GM18526 (cell line): ENCODE measurements around the gene NOS2.

ENCODE experiments used
- POLR2A ChIP-seq: IDR thresholded peaks from 3 replicates; pipeline ENCODE4 v1.6.1; 2011; ENCODE audit not compliant: insufficient read length; ENCODE audit errors: extremely low read depth

NOS2 gene

GRCh38 chr17:27765353-27765752 lies 35.0 kb downstream of the NOS2 start:
- no peak for TF ChIP-seq POLR2A

- no peak for TF ChIP-seq POLR2A
Measured at GRCh38 chr17:27764589-27764988, 35.7 kb downstream of the NOS2 start.

GRCh38 chr17:27762527-27763305 lies 37.6 kb downstream of the NOS2 start:
- TF ChIP-seq POLR2A, result no peak

GRCh38 chr17:27760069-27760885 lies 40.1 kb downstream of the NOS2 start:
- TF ChIP-seq POLR2A, result no peak

GRCh38 chr17:27759528-27759927 lies 40.8 kb downstream of the NOS2 start:
- TF ChIP-seq POLR2A, result no peak

GRCh38 chr17:27756467-27757371 lies 43.6 kb downstream of the NOS2 start:
- TF ChIP-seq POLR2A, result no peak

DNA sequence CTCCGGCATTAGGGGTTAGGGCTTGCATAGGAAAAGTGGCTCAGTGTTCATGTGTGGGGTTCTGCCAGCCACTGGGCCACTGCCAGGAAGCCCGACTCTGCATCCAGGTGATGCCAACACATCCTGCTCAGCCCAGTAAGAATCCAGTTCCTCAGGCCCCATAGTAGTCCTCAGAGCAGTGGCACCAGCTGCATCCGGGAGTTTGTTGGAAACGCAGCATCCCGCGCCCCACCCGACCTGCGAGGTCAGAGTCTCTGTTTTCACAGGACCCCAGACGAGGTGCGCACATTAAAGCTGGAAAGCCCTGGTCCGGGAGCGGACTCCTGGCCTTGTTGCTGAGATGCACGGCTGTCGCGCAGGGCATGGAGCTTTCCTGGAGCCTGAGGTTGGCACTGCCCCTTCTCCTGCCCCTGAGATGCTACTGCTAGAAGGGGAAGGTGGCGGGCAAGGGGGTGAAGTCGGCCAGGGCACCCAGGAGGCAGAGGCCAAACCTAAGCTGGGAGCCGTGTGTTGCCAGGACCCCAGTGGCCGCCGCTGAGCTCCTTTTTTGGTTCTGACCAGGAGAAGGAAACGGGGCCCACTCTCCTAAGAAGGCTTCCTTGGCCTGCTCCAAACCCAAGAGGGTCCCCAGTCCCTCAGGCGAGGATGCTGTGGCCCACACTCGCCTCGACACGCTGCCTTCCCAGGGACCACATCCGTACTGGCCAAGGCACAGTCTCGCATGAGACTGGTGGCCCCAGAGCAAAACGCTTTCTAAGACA lies 44.4 kb downstream of the NOS2 start:
- no peak for TF ChIP-seq POLR2A

GRCh38 chr17:27754549-27754948 lies 45.8 kb downstream of the NOS2 start:
- no peak for TF ChIP-seq POLR2A

DNA sequence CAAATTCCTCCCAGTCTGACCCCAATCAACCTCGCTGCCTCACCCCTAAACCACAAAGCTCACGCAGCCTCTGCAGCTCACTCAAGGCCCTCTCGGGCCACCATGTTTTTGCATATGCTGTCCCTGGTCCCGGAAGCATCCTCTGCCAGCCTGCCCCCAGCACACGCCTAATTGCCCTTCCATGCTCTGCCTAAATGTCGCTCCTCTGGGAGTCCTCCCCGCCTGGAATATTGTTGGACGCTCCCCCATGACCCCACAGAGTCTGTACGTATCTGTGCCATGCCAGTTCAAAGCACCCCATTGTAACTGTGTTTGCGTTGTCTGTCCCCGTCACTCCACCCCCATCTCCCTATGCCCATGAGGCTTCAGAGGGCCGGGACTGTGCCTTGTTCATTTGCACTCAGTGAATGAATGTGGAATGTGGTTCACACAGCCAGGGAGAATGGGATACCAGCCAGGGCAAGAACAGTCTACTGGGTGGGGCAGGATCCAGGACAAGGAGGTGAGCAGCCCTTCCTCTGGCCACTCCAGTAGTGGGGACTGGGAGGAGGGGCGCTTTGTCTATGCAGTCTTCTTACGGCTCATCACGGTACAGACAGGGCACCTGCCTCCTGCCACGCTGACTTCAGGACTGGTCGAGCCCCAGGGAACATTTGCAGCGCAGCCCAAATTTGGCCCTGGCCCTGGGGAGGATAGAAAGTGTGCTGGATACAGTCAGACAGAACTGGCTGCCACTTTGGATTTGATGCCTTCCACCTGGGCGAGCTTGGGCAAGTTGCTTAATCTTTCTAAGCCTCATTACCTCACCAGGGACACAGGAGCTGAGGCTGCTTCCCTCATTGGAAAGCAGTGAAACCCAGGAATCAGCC lies 48.5 kb downstream of the NOS2 start:
- no peak for TF ChIP-seq POLR2A

DNA sequence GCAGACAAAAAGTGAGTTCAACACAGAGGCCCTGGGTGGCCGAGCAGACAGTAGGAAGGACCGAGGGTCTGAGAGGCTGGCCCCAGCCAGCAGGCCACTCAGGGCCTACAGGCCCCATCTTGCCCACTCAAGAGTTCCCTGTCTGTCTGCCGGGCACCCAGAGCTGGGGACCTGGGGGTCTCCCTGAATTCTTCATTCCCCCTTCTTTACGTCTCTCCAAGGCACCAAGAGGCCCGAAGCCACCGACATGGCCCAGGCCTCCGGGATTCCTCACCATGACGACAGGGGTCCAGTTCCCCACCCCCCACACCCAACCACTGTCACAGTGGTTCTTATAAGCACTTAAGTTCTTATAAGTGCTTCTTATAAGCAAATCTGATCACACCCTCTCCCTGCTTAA lies 49.2 kb downstream of the NOS2 start:
- no peak for TF ChIP-seq POLR2A

GRCh38 chr17:27748360-27748825 lies 51.9 kb downstream of the NOS2 start:
- no peak for TF ChIP-seq POLR2A

- no peak for TF ChIP-seq POLR2A
Measured at GRCh38 chr17:27747462-27748359, 52.6 kb downstream of the NOS2 start.

- TF ChIP-seq POLR2A, result no peak
Measured at GRCh38 chr17:27746881-27747280, 53.4 kb downstream of the NOS2 start.
